Esophagus squamous epithelium (tissue), 5 donors: ENCODE data around the gene TOR4A. TPM values are rescaled to one million over a fixed set of nuclear protein-coding genes. Genes with fewer than 3 reads are reported as not detected.

Source experiments
- DNase-seq: peaks from one replicate; lab custom pipeline; 2025; lab: John Stamatoyannopoulos, UW
- H3K27ac ChIP-seq, 4 donors: fragments of 200-600 bp; sonication (generic); one replicate each; pipeline ENCODE4 v1.5.1; 2016 to 2019; ENCODE audit warnings: mild to moderate bottlenecking in 1 of 4
- H3K27me3 ChIP-seq, 4 donors: fragments of 200-600 bp; sonication (generic); 1 replicate in 3 of 4; 2 replicates in 1 of 4; pipeline versions ENCODE4 v1.5.1 to v1.6.0; 2017 to 2021; ENCODE audit warnings: antibody characterized with exemption in 1 of 4
- H3K36me3 ChIP-seq, 3 donors: fragments of 200-600 bp; sonication (generic); one replicate each; pipeline ENCODE4 v1.5.1; 2016 to 2019
- H3K4me1 ChIP-seq, 3 donors: fragments of 200-600 bp; sonication (generic); one replicate each; pipeline ENCODE4 v1.5.1; 2017 to 2019
- H3K4me3 ChIP-seq, 4 donors: fragments of 200-600 bp; sonication (generic); 1 replicate in 3 of 4; 2 replicates in 1 of 4; pipeline ENCODE4 v1.5.1; 2016 to 2019; ENCODE audit warnings: mild to moderate bottlenecking in 2 of 4, moderate library complexity in 1 of 4
- H3K9me3 ChIP-seq, 3 donors: fragments of 200-600 bp; sonication (generic); one replicate each; pipeline ENCODE4 v1.5.1; 2016 to 2019
- POLR2A ChIP-seq, 4 donors: fragments of 450-650 bp; IDR thresholded peaks; one replicate each; pipeline ENCODE4 v1.6.1; 2017; ENCODE audit warnings: antibody characterized with exemption in 4 of 4, mild to moderate bottlenecking in 4 of 4, moderate library complexity in 3 of 4
- WGBS, 2 donors: methylation state at CpG; one replicate each; pipeline ENCODE4 v1.1.5; 2018; 5-methylcytosine and 5-hydroxymethylcytosine counted together
- intact Hi-C: fragments of 100-400 bp; cut with DNase I; formaldehyde crosslinking; loops from one replicate; pipeline ENCODE4 v1.15.0; 2022
- total RNA-seq, 4 donors: library from RNA; depleted of rRNA; stranded (reverse); fragments of >200 nt; gene quantifications; one replicate each; pipeline ENCODE4 v1.1.0, GENCODE V29; 2016
- TF ChIP-seq, protein P1 (sequence below), 6 experiments: fragments of 450-650 bp in 4 of 6; fragments of 200-600 bp in 2 of 6; sonication (generic) in 2 of 6; IDR thresholded peaks; one replicate each; pipeline ENCODE4 v1.5.1; 2016 to 2019; ENCODE audit warnings: antibody characterized with exemption in 6 of 6, mild to moderate bottlenecking in 4 of 6, moderate library complexity in 4 of 6
- donor health status: DM: yes; HTN: yes; CAD: no.

The TOR4A gene
- total RNA-seq, 4 donors from 2014 or later, result 8.8 to 17.5 (median 13.5) TPM

DNA sequence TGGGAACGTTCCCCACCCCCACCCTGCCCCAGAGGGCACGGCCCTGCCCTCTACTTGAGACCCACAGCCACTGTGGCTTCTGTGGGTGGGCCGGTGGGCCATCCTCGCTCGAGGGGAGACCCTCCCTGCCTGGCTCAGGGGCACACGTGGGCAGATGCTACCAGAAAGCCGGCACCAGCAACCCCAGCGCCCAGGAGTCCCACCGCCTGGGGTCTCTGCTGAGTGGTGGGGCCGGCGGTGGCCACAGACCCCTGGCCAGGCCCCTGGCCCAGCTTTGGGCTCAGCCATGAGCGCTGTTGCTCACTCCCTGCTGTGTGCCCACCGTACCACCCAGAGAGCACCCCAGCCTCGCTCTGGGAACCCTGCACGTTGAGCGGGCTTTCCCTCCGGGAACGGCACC is 41.1 kb downstream of the TOR4A start:
- Histone ChIP-seq H3K27me3 (peaks cover 0 to 29% (median 0%) of the 10 kb centered on the region in 4 donors), H3K9me3 (no peaks in the 10 kb centered on the region), H3K36me3 (no peaks in the 10 kb centered on the region), H3K27ac (peak overlapping the region in 3 of 4 donors; percentile 60 to 64 (median 64)), H3K4me1 (peaks cover 33 to 66% (median 39%) of the 10 kb centered on the region in 3 donors), H3K4me3 (peak overlapping the region in 1 of 4 donors; percentile 11)
- 58% methylated on average over 4 of the region's 18 CpGs; no CpG with 5 or more reads in 1 of the 2 donors for WGBS, 2 donors
- no peak for TF ChIP-seq POLR2A (IDR thresholded peaks at IDR 0.05)
- TF ChIP-seq, protein P1, sequence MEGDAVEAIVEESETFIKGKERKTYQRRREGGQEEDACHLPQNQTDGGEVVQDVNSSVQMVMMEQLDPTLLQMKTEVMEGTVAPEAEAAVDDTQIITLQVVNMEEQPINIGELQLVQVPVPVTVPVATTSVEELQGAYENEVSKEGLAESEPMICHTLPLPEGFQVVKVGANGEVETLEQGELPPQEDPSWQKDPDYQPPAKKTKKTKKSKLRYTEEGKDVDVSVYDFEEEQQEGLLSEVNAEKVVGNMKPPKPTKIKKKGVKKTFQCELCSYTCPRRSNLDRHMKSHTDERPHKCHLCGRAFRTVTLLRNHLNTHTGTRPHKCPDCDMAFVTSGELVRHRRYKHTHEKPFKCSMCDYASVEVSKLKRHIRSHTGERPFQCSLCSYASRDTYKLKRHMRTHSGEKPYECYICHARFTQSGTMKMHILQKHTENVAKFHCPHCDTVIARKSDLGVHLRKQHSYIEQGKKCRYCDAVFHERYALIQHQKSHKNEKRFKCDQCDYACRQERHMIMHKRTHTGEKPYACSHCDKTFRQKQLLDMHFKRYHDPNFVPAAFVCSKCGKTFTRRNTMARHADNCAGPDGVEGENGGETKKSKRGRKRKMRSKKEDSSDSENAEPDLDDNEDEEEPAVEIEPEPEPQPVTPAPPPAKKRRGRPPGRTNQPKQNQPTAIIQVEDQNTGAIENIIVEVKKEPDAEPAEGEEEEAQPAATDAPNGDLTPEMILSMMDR (IDR thresholded peaks at IDR 0.05), result no peak
- DNase-seq, result no peak
- intact Hi-C loops, result no loop called here

DNA sequence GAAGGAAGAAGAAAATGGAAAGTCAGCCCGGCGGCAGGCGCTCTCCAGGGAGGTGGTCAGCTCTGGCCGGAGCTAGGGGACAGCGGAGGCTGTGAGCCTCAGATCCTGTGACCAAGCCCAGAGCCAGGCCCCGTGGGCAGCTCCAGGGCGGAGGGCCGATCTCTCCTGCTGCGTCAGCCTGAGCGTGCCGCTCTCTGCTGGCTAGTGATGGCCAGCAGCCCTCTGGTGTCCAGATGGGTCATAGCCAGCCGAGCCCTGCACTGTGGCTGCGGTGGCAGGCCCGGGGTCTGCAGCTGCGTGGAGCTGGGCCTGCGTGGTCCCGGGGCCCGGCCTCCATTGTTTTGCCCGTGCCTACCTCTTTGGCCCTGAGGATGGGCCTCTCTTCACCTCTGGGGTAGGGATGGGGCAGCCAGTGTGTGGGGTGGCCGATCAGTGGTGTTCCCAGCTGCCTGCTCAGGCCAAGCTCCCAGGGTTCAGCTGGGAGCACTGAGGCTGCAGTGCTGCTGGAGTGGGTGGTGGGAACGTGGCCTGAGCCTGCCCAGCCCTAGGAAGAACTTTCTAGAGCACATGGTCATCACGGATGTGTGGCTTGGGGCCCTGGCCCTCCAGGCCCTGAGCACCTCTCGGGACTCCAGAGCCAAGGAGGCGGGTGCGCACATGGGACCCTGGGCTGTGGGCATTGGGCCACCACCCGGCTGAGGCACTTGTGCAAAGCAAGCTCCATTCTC is 41.6 kb downstream of the TOR4A start:
- WGBS, 2 donors, result 63 to 87% methylated on average over 6 to 10 of the region's 26 CpGs
- DNase-seq, result no peak
- H3K36me3 ChIP-seq, result no peaks in the 10 kb centered on the region
- peak overlapping the region in 1 of 4 donors; percentile 11 for H3K4me3 ChIP-seq
- intact Hi-C loops, result no loop called here
- peak overlapping the region in 3 of 4 donors; percentile 60 to 64 (median 64) for H3K27ac ChIP-seq
- no peak for TF ChIP-seq POLR2A (IDR thresholded peaks at IDR 0.05)
- TF ChIP-seq, protein P1 (IDR thresholded peaks at IDR 0.05), result peak in 2 of 6 experiments; percentile 13 to 35
- peaks cover 0 to 29% (median 0%) of the 10 kb centered on the region in 4 donors for H3K27me3 ChIP-seq
- no peaks in the 10 kb centered on the region for H3K9me3 ChIP-seq
- peaks cover 30 to 61% (median 33%) of the 10 kb centered on the region in 3 donors for H3K4me1 ChIP-seq

DNA sequence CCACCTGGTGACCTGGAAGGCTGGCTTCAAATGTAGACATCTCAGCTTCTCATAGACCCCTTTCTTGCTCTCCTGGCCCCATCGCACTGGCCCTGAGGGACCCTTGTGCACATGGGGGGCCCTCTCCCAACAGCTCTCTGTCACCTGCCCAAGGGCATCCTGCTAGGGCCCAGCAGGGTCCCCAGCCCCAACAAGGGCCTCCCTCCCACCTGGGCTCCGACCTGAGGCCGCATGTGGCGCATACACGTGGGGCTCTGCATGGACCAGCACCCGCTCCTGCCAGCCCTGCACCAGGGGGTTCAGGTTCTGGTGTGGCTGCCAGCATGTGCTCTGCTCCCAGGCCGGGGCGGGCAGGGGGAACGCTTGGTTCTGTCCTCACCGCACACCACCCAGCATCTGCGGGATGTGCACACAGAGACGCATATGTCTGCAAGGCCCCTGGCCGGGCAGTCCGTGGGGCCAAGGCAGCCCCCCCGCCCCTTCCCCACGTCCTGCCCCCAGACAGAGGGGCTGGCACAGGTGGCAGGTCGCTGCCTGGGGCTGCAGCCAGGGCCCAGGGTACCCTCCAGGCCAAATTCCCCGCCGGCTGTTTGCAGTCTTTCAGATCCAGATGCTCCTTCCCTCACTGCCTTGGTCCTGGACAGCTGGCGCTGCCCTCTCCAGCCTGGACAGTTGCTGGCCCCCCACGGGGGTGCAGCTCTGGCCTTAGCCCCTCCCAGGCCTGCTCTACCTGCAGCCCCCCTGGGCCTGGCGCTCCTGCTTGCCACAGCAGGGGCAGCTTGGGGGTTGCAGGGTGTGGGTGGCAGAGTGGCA is 42.4 kb downstream of the TOR4A start:
- no peak for DNase-seq
- 70% methylated on average over 3 of the region's 22 CpGs; no CpG with 5 or more reads in 1 of the 2 donors for WGBS, 2 donors
- no peak overlapping the region for H3K27ac ChIP-seq

DNA sequence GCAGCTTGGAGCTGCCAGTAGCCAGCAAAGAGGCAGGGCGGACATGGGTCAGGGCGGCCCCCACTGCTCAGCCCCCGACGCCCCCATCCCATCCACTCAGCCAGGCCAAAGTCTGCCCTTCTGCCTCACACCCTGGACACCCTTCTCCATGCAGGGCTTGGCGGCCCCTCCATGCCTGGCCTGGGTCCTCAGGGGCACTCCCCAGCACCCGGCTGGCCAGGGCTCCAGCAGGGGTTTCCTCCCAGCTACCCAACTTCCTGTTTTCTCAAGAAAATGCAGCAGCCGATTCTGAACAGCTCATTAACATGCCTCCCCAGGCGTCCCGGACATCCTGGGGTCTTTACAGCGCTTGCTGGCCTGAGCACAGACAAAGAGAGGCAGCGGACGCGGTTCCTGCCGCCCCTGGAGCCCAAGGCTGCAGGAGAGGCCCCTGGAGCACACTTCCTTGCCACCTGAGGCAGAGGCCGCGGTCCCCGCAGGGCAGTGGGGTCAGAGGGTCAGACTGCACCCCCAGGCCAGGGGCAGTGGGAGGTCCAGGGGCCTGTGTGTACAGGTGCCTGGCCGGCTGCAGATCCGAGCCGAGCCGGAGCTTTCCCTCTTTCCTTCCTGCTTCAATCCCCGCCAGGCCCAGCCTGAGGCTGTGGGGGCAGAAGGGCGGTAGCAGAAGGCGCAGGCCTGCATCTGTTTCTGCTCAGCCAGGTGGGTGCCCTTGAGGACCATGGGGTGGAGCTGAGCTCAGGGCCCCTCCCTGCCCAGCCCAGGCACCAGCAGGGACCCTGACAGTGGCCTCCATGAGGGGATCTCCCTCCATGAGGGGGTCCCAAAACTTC is 43.2 kb downstream of the TOR4A start:
- no peak for DNase-seq
- Histone ChIP-seq H3K36me3 (no peaks in the 10 kb centered on the region), H3K4me1 (peaks cover 16 to 45% (median 19%) of the 10 kb centered on the region in 3 donors), H3K4me3 (peak overlapping the region in 1 of 4 donors; percentile 30), H3K9me3 (no peaks in the 10 kb centered on the region), H3K27ac (peak overlapping the region in 3 of 4 donors; percentile 29 to 44 (median 39)), H3K27me3 (peaks cover 0 to 20% (median 0%) of the 10 kb centered on the region in 4 donors)
- intact Hi-C loops, result no loop called here
- TF ChIP-seq, protein P1 (IDR thresholded peaks at IDR 0.05), result no peak
- no peak for TF ChIP-seq POLR2A (IDR thresholded peaks at IDR 0.05)
- 38 to 50% methylated on average over 2 to 4 of the region's 24 CpGs for WGBS, 2 donors

More for the DNA sequence above, 42.4 kb downstream of the TOR4A start:
- no peaks in the 10 kb centered on the region for H3K9me3 ChIP-seq
- H3K36me3 ChIP-seq, result no peaks in the 10 kb centered on the region
- H3K27me3 ChIP-seq, result peaks cover 0 to 28% (median 0%) of the 10 kb centered on the region in 4 donors
- TF ChIP-seq, protein P1 (IDR thresholded peaks at IDR 0.05), result no peak
- TF ChIP-seq POLR2A (IDR thresholded peaks at IDR 0.05), result no peak
- peaks cover 23 to 53% (median 27%) of the 10 kb centered on the region in 3 donors for H3K4me1 ChIP-seq
- intact Hi-C loops, result no loop called here
- no peak overlapping the region for H3K4me3 ChIP-seq
